Erythroblast (primary cell): ENCODE measurements around the gene ASL.

Experiments used
- GATA1 ChIP-seq: IDR thresholded peaks from 2 replicates; pipeline ENCODE4 v1.6.1; 2011; ENCODE audit warnings: low read depth, mild to moderate bottlenecking, control low read depth, low read length, moderate library complexity
- POLR2A ChIP-seq: IDR thresholded peaks from 2 replicates; pipeline ENCODE4 v1.6.1; 2011; ENCODE audit warnings: mild to moderate bottlenecking, low read length

GRCh38 chr7:66099551-66100407 is 24.2 kb downstream of the ASL start:
- TF ChIP-seq POLR2A (peak; percentile 30), GATA1 (no peak)
